GM12864 (cell line): ENCODE measurements around the gene BTBD9.
"Not testable (repeated sequence)": the region's sequence is repeated elsewhere in the genome, so short reads cannot be mapped to it uniquely, and the experiment has no call there.

ENCODE experiments used
- DNase-seq: peaks from one replicate; pipeline ENCODE4 v3.0.0-alpha.2; 2011; ENCODE audit warnings: low read depth
- H3K4me3 ChIP-seq: 2 replicates; pipeline ENCODE4 v1.5.1; 2011; ENCODE audit warnings: mild to moderate bottlenecking, low read depth, low read length, control low read depth
- TF ChIP-seq, protein P1 (sequence below): IDR thresholded peaks from 2 replicates; pipeline ENCODE4 v1.5.1; 2011; ENCODE audit warnings: low read depth, mild to moderate bottlenecking, moderate library complexity, low read length, control low read depth, inconsistent platforms; ENCODE audit errors: missing control alignments

BTBD9 gene

DNA sequence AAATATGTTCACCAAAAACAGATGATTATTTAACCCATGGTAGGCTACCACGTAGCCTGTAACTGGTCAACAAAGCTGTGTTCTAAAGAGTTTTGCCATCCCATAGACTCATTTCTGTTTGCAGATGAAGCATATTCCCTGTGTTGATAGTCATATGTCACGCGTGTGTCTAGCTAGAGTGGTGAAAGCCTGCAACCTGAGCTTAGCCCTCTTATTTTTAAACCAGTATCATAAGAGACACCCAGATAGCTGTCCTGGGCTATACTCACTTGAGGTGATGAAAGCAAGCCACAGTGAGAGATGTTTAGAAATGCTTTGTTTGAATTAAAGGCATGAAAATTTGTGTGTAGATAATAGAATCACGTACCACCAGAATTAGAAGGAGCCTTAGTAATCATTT is 512.4 kb downstream of the BTBD9 start:
- TF ChIP-seq, protein P1, sequence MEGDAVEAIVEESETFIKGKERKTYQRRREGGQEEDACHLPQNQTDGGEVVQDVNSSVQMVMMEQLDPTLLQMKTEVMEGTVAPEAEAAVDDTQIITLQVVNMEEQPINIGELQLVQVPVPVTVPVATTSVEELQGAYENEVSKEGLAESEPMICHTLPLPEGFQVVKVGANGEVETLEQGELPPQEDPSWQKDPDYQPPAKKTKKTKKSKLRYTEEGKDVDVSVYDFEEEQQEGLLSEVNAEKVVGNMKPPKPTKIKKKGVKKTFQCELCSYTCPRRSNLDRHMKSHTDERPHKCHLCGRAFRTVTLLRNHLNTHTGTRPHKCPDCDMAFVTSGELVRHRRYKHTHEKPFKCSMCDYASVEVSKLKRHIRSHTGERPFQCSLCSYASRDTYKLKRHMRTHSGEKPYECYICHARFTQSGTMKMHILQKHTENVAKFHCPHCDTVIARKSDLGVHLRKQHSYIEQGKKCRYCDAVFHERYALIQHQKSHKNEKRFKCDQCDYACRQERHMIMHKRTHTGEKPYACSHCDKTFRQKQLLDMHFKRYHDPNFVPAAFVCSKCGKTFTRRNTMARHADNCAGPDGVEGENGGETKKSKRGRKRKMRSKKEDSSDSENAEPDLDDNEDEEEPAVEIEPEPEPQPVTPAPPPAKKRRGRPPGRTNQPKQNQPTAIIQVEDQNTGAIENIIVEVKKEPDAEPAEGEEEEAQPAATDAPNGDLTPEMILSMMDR: no peak
- no peak overlapping the region for H3K4me3 ChIP-seq
- no peak for DNase-seq

DNA sequence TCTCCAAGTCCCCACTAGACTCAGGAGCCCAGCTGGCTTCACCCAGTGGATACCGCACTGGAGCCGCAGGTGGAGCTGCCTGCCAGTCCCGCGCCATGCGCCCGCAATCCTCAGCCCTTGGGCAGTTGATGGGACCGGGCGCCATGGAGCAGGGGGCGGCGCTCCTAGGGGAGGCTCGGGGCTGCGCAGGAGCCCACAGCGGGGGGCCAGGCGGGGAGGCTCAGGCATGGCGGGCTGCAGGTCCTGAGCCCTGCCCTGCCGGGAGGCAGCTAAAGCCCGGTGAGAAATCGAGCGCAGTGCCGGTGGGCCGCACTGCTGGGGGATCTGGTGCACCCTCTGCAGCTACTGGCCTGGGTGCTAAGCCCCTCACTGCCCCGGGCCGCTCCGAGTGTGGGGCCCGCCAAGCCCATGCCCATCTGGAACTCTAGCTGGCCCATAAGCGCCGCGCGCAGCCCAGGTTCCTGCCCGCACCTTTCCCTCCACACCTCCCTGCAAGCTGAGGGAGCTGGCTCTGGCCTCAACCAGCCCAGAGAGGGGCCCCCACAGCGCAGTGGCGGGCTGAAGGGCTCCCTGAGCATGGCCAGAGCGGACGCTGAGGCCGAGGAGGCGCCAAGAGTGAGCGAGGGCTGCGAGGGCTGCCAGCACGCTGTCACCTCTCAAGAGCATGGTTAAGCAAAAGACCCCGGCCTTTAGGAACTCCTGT is 515.4 kb downstream of the BTBD9 start:
- not testable (repeated sequence) for DNase-seq, H3K4me3 ChIP-seq

DNA sequence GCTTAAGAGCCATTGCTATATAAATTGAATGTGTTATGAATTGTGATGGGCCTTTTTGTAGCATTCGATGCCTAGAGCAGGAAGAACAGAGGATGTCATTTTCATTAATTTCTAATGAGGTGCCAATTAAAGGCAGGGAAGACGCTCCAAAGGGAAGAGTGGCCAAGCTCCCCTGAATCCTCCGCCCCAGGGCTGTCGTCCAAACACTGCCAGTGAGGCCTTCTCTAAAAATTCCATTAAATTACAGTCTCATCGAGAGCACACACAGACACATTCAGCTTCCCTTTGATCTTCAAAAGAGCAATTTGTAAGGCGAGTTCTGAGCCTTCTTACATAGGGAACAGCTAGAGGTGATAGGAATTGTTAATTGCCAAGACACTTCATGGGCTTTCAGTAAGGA is 520.2 kb downstream of the BTBD9 start:
- TF ChIP-seq, protein P1: no peak
- H3K4me3 ChIP-seq: no peak overlapping the region
- no peak for DNase-seq

DNA sequence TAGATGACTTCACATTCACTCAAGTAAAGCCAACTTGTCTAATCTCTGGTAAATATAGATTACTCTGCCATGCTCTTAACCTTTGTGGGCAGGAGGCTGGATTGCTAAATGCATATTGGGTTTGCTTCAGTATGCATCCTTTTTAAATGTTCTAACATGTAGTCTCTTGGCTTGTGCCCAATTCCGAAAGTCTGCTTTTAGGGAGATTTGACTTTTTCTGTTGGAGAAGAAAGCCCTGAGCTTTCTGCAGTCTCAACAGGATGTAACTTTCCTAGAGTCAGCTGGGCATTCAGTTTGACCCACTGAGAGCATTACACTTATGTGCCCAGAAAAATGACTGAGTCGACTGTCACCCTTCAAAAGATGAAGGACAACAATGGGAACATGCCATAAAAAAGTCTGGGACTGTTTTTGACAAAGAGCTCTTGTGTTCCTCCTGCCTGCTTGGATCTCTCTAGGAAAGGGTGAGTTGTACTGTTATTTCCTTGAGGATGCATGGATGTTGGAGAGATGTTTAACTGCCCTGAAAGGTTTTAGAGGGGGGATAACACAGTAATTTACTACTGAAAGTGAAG is 520.9 kb downstream of the BTBD9 start:
- TF ChIP-seq, protein P1: no peak
- DNase-seq: no peak
- no peak overlapping the region for H3K4me3 ChIP-seq
